ENCODE measurements around the gene SPRY2. TPM values are rescaled to one million over a fixed set of nuclear protein-coding genes. Genes with fewer than 3 reads are reported as not detected.
A peak's percentile ranks its signal among the peaks of the same experiment; 100 is the strongest.

Gene SPRY2
- total RNA-seq, 1 donor from 2014 or later = 48.7 TPM

- no peaks in the 10 kb centered on the region for H3K36me3 Mint-ChIP-seq
- no peak for DNase-seq (ENCODE audit: extremely low spot score, unreplicated experiment)
- H3K4me1 Mint-ChIP-seq (ENCODE audit: unreplicated experiment) = peaks cover 8% of the 10 kb centered on the region
Measured at GRCh38 chr13:80371840-80372509, 31.0 kb upstream of the SPRY2 start.

GRCh38 chr13:80367473-80367872, 26.5 kb upstream of the SPRY2 start:
- no peak for DNase-seq (ENCODE audit: extremely low spot score, unreplicated experiment)
- Mint-ChIP-seq H3K4me1 (ENCODE audit: unreplicated experiment) (peaks cover 10% of the 10 kb centered on the region), H3K9me3 (peaks cover 5% of the 10 kb centered on the region), H3K4me3 (no peak overlapping the region), H3K27ac (no peak overlapping the region), H3K36me3 (no peaks in the 10 kb centered on the region), H3K27me3 (no peaks in the 10 kb centered on the region)
- no peak for TF ChIP-seq CTCF (conservative IDR thresholded peaks at IDR 0.05)

More at GRCh38 chr13:80371840-80372509, 31.0 kb upstream of the SPRY2 start:
- Mint-ChIP-seq H3K27ac (no peak overlapping the region), H3K4me3 (no peak overlapping the region), H3K27me3 (no peaks in the 10 kb centered on the region), H3K9me3 (peaks cover 5% of the 10 kb centered on the region)
- no peak for TF ChIP-seq CTCF (conservative IDR thresholded peaks at IDR 0.05)

GRCh38 chr13:80363890-80364503, 23.1 kb upstream of the SPRY2 start:
- no peak for DNase-seq (ENCODE audit: extremely low spot score, unreplicated experiment)

GRCh38 chr13:80362481-80362880, 21.6 kb upstream of the SPRY2 start:
- Mint-ChIP-seq H3K9me3 (peaks cover 5% of the 10 kb centered on the region), H3K27ac (no peak overlapping the region), H3K4me3 (no peak overlapping the region), H3K27me3 (no peaks in the 10 kb centered on the region), H3K4me1 (ENCODE audit: unreplicated experiment) (peaks cover 26% of the 10 kb centered on the region), H3K36me3 (no peaks in the 10 kb centered on the region)
- TF ChIP-seq CTCF (conservative IDR thresholded peaks at IDR 0.05) = no peak
- DNase-seq (ENCODE audit: extremely low spot score, unreplicated experiment) = no peak

More at GRCh38 chr13:80363890-80364503, 23.1 kb upstream of the SPRY2 start:
- H3K27me3 Mint-ChIP-seq = no peaks in the 10 kb centered on the region
- peaks cover 33% of the 10 kb centered on the region for H3K4me1 Mint-ChIP-seq (ENCODE audit: unreplicated experiment)
- no peaks in the 10 kb centered on the region for H3K36me3 Mint-ChIP-seq
- no peak overlapping the region for H3K27ac Mint-ChIP-seq
- no peak overlapping the region for H3K4me3 Mint-ChIP-seq
- H3K9me3 Mint-ChIP-seq = peaks cover 5% of the 10 kb centered on the region
- TF ChIP-seq CTCF (conservative IDR thresholded peaks at IDR 0.05) = peak; percentile 94

GRCh38 chr13:80361883-80362327, 21.0 kb upstream of the SPRY2 start:
- H3K4me1 Mint-ChIP-seq (ENCODE audit: unreplicated experiment) = peaks cover 25% of the 10 kb centered on the region
- H3K36me3 Mint-ChIP-seq = no peaks in the 10 kb centered on the region
- no peaks in the 10 kb centered on the region for H3K27me3 Mint-ChIP-seq
- TF ChIP-seq CTCF (conservative IDR thresholded peaks at IDR 0.05) = no peak
- no peaks in the 10 kb centered on the region for H3K9me3 Mint-ChIP-seq
- DNase-seq (ENCODE audit: extremely low spot score, unreplicated experiment) = no peak
- no peak overlapping the region for H3K4me3 Mint-ChIP-seq
- no peak overlapping the region for H3K27ac Mint-ChIP-seq
